Cardiac fibroblast (primary cell): Measurements from ENCODE around the gene MLLT3.

Experiments
- DNase-seq, 2 donors: peaks; one replicate each; pipeline versions ENCODE4 v3.0.0 to v3.0.0-alpha.2; 2010; ENCODE audit warnings: low read depth in 2 of 2
- H3K4me3 ChIP-seq, 2 donors: replicated peaks in 1 of 2; 1 replicate in 1 of 2; 2 replicates in 1 of 2; pipeline ENCODE4 v1.5.1; 2011; ENCODE audit warnings: low read depth in 2 of 2, low read length in 2 of 2, mild to moderate bottlenecking in 2 of 2, moderate library complexity in 1 of 2
- TF ChIP-seq, protein P1 (sequence below): IDR thresholded peaks from one replicate; pipeline ENCODE4 v1.5.1; 2011; ENCODE audit warnings: low read depth, mild to moderate bottlenecking, low read length, inconsistent platforms

MLLT3 gene

GRCh38 chr9:20377790-20378189 lies 244.5 kb downstream of the MLLT3 start:
- TF ChIP-seq, protein P1, sequence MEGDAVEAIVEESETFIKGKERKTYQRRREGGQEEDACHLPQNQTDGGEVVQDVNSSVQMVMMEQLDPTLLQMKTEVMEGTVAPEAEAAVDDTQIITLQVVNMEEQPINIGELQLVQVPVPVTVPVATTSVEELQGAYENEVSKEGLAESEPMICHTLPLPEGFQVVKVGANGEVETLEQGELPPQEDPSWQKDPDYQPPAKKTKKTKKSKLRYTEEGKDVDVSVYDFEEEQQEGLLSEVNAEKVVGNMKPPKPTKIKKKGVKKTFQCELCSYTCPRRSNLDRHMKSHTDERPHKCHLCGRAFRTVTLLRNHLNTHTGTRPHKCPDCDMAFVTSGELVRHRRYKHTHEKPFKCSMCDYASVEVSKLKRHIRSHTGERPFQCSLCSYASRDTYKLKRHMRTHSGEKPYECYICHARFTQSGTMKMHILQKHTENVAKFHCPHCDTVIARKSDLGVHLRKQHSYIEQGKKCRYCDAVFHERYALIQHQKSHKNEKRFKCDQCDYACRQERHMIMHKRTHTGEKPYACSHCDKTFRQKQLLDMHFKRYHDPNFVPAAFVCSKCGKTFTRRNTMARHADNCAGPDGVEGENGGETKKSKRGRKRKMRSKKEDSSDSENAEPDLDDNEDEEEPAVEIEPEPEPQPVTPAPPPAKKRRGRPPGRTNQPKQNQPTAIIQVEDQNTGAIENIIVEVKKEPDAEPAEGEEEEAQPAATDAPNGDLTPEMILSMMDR: no peak
- no peak overlapping the region for H3K4me3 ChIP-seq
- DNase-seq: no peak

- DNase-seq: no peak
Observed at GRCh38 chr9:20376731-20377375, 245.4 kb downstream of the MLLT3 start.

GRCh38 chr9:20376042-20376441 lies 246.3 kb downstream of the MLLT3 start:
- H3K4me3 ChIP-seq: no peak overlapping the region
- TF ChIP-seq, protein P1: no peak
- DNase-seq: no peak

More at GRCh38 chr9:20376731-20377375, 245.4 kb downstream of the MLLT3 start:
- H3K4me3 ChIP-seq: no peak overlapping the region
- TF ChIP-seq, protein P1: no peak

DNA sequence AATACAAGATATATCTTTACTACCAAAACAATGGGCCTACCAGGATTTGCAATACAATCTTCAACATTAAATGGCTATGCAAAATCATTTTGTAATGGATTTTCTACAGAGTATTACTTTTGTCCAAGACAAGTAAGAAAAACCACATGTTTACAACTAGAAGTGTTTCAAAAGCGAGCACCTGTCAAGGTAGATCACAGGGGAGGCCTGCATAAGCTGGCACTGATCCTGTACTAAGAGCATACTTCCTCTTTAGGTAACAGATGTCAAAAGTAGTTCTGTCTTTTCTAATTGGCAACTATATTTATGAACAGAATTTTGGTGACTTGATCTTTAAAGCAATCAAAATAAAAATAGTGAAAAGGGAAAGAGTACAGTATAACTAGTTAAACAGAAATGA lies 249.0 kb downstream of the MLLT3 start:
- H3K4me3 ChIP-seq: no peak overlapping the region
- DNase-seq: no peak
- TF ChIP-seq, protein P1: no peak

- no peak for DNase-seq
- TF ChIP-seq, protein P1: no peak
- no peak overlapping the region for H3K4me3 ChIP-seq
Observed at GRCh38 chr9:20369391-20369790, 252.9 kb downstream of the MLLT3 start.

- H3K4me3 ChIP-seq: no peak overlapping the region
- TF ChIP-seq, protein P1: no peak
- DNase-seq: no peak
Observed at GRCh38 chr9:20367855-20368254, 254.4 kb downstream of the MLLT3 start.

GRCh38 chr9:20364959-20365358 lies 257.3 kb downstream of the MLLT3 start:
- H3K4me3 ChIP-seq: no peak overlapping the region
- DNase-seq: no peak
- TF ChIP-seq, protein P1: no peak
